Spleen (tissue), 7 donors: ENCODE measurements around the gene FSTL3.

Experiments used
- POLR2A ChIP-seq, 3 donors: fragments of 450-650 bp; IDR thresholded peaks; one replicate each; pipeline ENCODE4 v1.5.1; 2017; ENCODE audit warnings: antibody characterized with exemption in 3 of 3, mild to moderate bottlenecking in 1 of 3
- TF ChIP-seq, protein P1 (sequence below), 11 experiments: fragments of 200-600 bp in 7 of 11; fragments of 450-650 bp in 4 of 11; sonication (generic) in 4 of 11; IDR thresholded peaks in 8 of 11; conservative IDR thresholded peaks in 3 of 11; 1 replicate in 7 of 11; 2 replicates in 4 of 11; pipeline versions ENCODE4 v1.4.0 to v1.8.0; 2016 to 2021; ENCODE audit warnings: antibody characterized with exemption in 11 of 11, inconsistent platforms in 4 of 11, mild to moderate bottlenecking in 1 of 11
- donor health status: DM: no; HTN: no; CAD: no; lungs with moderate emphysema.
- donor health status: DM: no; HTN: no; CAD: no.
- donor health status: DM: no; HTN: no; CAD: no.

DNA sequence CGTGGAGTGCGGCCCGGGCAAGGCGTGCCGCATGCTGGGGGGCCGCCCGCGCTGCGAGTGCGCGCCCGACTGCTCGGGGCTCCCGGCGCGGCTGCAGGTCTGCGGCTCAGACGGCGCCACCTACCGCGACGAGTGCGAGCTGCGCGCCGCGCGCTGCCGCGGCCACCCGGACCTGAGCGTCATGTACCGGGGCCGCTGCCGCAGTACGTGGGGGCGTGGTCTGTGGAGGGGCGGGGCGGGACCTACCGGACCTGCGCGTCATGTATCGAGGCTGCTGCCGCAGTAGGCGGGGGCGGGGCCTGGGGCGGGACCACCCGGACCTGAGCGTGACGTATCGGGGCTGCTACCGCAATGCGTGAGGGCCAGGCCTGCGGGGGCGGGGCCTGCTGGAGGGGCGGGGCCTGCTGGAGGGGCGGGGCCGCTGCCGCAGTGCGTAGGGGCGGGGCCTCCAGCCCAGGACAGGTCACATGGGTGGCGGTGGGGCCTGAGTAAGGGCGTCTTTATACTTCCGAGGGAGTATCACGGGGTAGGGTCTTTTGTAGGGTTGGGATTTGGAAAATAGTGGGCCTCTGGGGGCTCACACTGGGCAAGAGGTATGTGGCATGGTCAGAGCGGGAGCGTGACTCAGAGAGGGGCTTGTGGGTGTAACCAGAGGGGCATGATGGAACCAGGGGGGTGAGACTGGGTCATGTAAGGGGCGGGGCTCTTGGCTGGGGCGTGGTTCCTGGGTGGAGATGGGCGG lies 4.3 kb downstream of the FSTL3 start:
- peak in 1 of 3 donors; percentile 25 for TF ChIP-seq POLR2A (IDR thresholded peaks at IDR 0.05)
- TF ChIP-seq, protein P1, sequence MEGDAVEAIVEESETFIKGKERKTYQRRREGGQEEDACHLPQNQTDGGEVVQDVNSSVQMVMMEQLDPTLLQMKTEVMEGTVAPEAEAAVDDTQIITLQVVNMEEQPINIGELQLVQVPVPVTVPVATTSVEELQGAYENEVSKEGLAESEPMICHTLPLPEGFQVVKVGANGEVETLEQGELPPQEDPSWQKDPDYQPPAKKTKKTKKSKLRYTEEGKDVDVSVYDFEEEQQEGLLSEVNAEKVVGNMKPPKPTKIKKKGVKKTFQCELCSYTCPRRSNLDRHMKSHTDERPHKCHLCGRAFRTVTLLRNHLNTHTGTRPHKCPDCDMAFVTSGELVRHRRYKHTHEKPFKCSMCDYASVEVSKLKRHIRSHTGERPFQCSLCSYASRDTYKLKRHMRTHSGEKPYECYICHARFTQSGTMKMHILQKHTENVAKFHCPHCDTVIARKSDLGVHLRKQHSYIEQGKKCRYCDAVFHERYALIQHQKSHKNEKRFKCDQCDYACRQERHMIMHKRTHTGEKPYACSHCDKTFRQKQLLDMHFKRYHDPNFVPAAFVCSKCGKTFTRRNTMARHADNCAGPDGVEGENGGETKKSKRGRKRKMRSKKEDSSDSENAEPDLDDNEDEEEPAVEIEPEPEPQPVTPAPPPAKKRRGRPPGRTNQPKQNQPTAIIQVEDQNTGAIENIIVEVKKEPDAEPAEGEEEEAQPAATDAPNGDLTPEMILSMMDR (IDR thresholded peaks at IDR 0.05 in 8 of 11, conservative IDR thresholded peaks at IDR 0.05 in 3 of 11) = peak in 9 of 11 experiments; percentile 21 to 78 (median 60)
